ENCODE data around the gene HSF4.

GRCh38 chr16:67212766-67213165, 48.2 kb downstream of the HSF4 start:
- no peak for TF ChIP-seq CTCF (IDR thresholded peaks at IDR 0.05 in 4 of 5, conservative IDR thresholded peaks at IDR 0.05 in 1 of 5)
- no peak for TF ChIP-seq POLR2A (IDR thresholded peaks at IDR 0.05)

Data from gastrocnemius medialis (tissue), 4 donors.